Cardiac muscle cell (in vitro differentiated cells and primary cell): ENCODE data around the gene NADK2. TPM values are rescaled to one million over a fixed set of nuclear protein-coding genes. Genes with fewer than 3 reads are reported as not detected.

Source experiments
- DNase-seq, 2 donors: peaks; one replicate each; pipeline versions ENCODE4 v3.0.0 to v3.0.0-alpha.2; 2010 to 2017; ENCODE audit warnings: low read depth in 1 of 2, low spot score in 1 of 2
- H3K27ac ChIP-seq: fragments of 200-600 bp; sonication (generic); 2 replicates; pipeline ENCODE4 v1.5.1; 2016
- H3K27me3 ChIP-seq: fragments of 200-600 bp; sonication (generic); 2 replicates; pipeline ENCODE4 v1.6.0; 2016; ENCODE audit warnings: control low read depth
- H3K36me3 ChIP-seq: fragments of 200-600 bp; sonication (generic); 2 replicates; pipeline ENCODE4 v1.5.1; 2016; ENCODE audit warnings: control low read depth
- H3K4me1 ChIP-seq: fragments of 200-600 bp; sonication (generic); 2 replicates; pipeline ENCODE4 v1.8.1; 2017; ENCODE audit warnings: low read depth, mild to moderate bottlenecking, mixed run types
- H3K4me3 ChIP-seq: fragments of 200-600 bp; sonication (generic); 2 replicates; pipeline ENCODE4 v1.5.1; 2016; ENCODE audit warnings: mild to moderate bottlenecking
- H3K9me3 ChIP-seq: fragments of 200-600 bp; sonication (generic); 2 replicates; pipeline ENCODE4 v1.5.1; 2017; ENCODE audit warnings: low read depth, mild to moderate bottlenecking, control low read depth
- polyA plus RNA-seq: library from polyadenylated mRNA; unstranded; fragments of >200 nt; fragmentation: Nextera tagmentation; extraction: Ambion mirVana; gene quantifications from 2 replicates; pipeline ENCODE4 v1.2.1, GENCODE V29; 2016
- total RNA-seq: library from RNA; depleted of rRNA; stranded (reverse); fragments of >200 nt; gene quantifications from 2 replicates; pipeline ENCODE4 v1.2.3, GENCODE V29; 2016
- TF ChIP-seq, protein P1 (sequence below): IDR thresholded peaks from 2 replicates; pipeline ENCODE4 v1.5.1; 2012; ENCODE audit warnings: low read depth, mild to moderate bottlenecking, low read length

NADK2 gene
- total and polyA plus RNA-seq, 2 experiments from 2014 or later: 37.8 to 41.3 TPM

DNA sequence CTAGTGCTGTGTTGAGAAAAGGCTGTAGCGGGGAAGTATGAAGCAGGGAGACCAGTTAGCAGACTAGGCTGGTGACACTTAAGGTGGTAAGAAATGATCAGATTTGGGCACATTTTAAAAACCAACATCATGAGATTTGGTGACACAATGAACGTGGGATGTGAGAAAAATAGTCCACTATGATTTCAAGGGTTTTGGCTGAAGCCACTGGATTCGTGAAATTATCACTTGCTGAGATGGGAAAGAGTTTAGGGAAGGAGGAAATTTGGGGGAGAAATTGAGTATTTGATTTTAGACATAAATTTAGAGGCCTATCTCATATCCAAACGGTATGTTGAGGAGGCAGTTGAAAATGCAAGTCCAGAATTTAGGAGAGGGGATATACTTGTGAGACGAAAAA is 66.7 kb downstream of the NADK2 start:
- no peaks in the 10 kb centered on the region for H3K4me1 ChIP-seq
- H3K27ac ChIP-seq: no peak overlapping the region
- peaks cover 66% of the 10 kb centered on the region for H3K36me3 ChIP-seq
- TF ChIP-seq, protein P1, sequence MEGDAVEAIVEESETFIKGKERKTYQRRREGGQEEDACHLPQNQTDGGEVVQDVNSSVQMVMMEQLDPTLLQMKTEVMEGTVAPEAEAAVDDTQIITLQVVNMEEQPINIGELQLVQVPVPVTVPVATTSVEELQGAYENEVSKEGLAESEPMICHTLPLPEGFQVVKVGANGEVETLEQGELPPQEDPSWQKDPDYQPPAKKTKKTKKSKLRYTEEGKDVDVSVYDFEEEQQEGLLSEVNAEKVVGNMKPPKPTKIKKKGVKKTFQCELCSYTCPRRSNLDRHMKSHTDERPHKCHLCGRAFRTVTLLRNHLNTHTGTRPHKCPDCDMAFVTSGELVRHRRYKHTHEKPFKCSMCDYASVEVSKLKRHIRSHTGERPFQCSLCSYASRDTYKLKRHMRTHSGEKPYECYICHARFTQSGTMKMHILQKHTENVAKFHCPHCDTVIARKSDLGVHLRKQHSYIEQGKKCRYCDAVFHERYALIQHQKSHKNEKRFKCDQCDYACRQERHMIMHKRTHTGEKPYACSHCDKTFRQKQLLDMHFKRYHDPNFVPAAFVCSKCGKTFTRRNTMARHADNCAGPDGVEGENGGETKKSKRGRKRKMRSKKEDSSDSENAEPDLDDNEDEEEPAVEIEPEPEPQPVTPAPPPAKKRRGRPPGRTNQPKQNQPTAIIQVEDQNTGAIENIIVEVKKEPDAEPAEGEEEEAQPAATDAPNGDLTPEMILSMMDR: no peak
- DNase-seq: no peak
- H3K4me3 ChIP-seq: no peak overlapping the region
- H3K9me3 ChIP-seq: no peaks in the 10 kb centered on the region
- no peaks in the 10 kb centered on the region for H3K27me3 ChIP-seq

DNA sequence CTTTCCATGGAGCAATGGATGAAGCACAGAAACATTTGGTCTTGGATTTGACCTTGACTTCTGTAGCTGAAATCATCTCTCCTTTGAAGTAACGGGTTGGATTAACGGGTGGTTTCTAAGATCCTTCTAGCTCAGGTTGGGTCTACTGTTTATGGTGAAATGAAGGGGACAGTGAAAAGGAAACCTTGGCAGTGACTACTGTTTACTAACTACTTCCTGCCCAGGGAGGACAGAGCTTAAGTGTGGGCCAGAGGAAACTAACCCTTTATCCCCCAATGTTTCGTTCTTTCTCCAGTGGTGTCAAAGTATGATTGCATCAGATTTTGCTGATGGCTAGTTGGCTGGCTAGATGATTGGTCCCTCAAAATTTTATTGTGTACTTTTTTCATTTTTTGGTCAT is 67.6 kb downstream of the NADK2 start:
- peaks cover 69% of the 10 kb centered on the region for H3K36me3 ChIP-seq
- H3K27ac ChIP-seq: no peak overlapping the region
- H3K4me1 ChIP-seq: no peaks in the 10 kb centered on the region
- H3K9me3 ChIP-seq: no peaks in the 10 kb centered on the region
- DNase-seq: no peak
- H3K4me3 ChIP-seq: no peak overlapping the region
- TF ChIP-seq, protein P1: no peak
- H3K27me3 ChIP-seq: no peaks in the 10 kb centered on the region

DNA sequence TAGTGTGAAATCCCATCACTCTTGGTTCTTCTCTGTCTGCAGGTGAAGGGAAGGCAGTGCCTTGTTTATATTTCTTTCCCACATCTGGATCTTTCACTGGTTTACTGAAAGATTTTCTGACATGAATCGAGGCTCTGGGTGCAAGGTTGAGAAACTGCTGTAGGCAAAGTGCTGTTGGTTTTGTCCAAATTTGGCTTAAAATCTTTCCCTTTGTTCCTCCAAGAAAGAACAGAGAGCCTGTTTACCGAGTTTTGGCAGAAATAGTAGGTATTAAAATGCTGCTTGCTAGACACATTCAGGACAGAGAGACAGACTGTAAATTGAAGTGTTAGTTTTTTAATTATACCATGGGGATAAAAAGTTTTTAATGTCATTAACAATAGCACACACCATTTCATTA is 68.3 kb downstream of the NADK2 start:
- DNase-seq: no peak
- Histone ChIP-seq H3K27me3 (no peaks in the 10 kb centered on the region), H3K27ac (no peak overlapping the region), H3K4me1 (no peaks in the 10 kb centered on the region), H3K9me3 (no peaks in the 10 kb centered on the region), H3K36me3 (peaks cover 68% of the 10 kb centered on the region), H3K4me3 (no peak overlapping the region)
- TF ChIP-seq, protein P1: no peak

DNA sequence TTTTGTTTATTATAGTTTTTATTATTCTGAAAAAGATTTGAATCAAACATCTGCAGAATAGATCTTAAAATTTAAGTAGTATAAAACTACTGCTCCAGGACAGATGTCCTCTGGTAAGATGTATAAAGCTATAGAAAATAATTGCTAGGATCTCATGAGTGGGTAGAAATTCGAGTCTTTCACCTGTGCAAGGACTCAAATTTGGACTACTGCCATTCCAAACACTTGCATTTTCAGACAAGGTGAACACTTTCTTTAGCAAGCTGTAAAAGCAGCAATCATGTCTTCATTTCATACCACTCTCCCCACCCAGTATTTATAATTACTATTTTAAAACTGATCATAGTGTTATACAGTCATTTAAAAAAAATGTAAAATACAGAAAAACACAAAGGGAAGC is 69.1 kb downstream of the NADK2 start:
- no peaks in the 10 kb centered on the region for H3K9me3 ChIP-seq
- no peak overlapping the region for H3K4me3 ChIP-seq
- H3K27ac ChIP-seq: no peak overlapping the region
- TF ChIP-seq, protein P1: no peak
- no peaks in the 10 kb centered on the region for H3K4me1 ChIP-seq
- no peak for DNase-seq
- H3K27me3 ChIP-seq: no peaks in the 10 kb centered on the region
- H3K36me3 ChIP-seq: peaks cover 73% of the 10 kb centered on the region

DNA sequence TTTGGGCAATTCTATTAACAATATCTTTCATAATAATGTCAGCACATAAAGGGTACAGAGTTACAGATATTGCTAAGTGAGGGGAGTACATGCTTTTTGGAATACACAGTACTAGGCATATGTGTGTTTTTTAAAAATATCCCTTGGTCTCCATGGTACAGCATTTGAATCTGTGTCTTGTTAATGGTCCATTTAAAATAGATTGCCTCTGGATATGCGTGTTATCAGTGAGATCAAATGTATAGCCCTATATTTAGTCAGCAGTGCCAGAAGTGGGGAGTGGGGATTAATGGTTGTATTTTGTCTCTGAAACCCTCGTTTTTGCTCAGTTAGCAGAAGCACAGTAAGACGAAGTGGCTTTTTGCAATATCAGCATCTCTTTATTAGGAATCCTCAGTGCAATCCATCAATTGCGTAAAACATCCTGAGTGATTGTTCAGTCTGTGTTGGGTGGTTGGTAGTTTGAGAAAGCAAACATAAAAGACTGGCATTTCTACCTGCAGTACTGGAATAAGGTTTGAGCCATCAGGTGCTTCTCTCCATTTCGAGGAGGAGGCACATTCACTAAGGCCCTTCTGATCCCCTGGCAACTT is 70.8 kb downstream of the NADK2 start:
- TF ChIP-seq, protein P1: no peak
- no peaks in the 10 kb centered on the region for H3K27me3 ChIP-seq
- peaks cover 75% of the 10 kb centered on the region for H3K36me3 ChIP-seq
- DNase-seq: no peak
- H3K9me3 ChIP-seq: no peaks in the 10 kb centered on the region
- H3K27ac ChIP-seq: no peak overlapping the region
- H3K4me1 ChIP-seq: no peaks in the 10 kb centered on the region
- H3K4me3 ChIP-seq: no peak overlapping the region
